PC-9 (cell line): ENCODE data around the gene HES7. TPM values are rescaled to one million over a fixed set of nuclear protein-coding genes. Genes with fewer than 3 reads are reported as not detected.
A peak's percentile ranks its signal among the peaks of the same experiment; 100 is the strongest.

Experiments used
- BruUV-seq: library from RNA; stranded (reverse); fragments of 400-500 nt; replicated peaks from 2 replicates; lab custom pipeline; 2021; lab: Mats Ljungman, UMichigan
- CTCF ChIA-PET: fragments of 300-600 bp; sonication (Branson Sonifier 250); formaldehyde crosslinking; loops from one replicate; lab custom pipeline; 2022; ENCODE audit warnings: antibody characterized with exemption; lab: Charles Lee
- POLR2A ChIA-PET: fragments of 300-600 bp; sonication (Branson Sonifier 250); formaldehyde crosslinking; loops from one replicate; lab custom pipeline; 2022; ENCODE audit warnings: antibody characterized with exemption; ENCODE audit not compliant: unreplicated experiment; lab: Charles Lee
- DNase-seq, 2 experiments: peaks; one replicate each; pipeline versions ENCODE4 v3.0.0 to v3.0.0-alpha.2; 2015 to 2022; ENCODE audit warnings: mixed read lengths in 1 of 2
- H2AFZ ChIP-seq: fragments of 200-600 bp; sonication (generic); 2 replicates; pipeline ENCODE4 v1.8.1; 2017; ENCODE audit warnings: antibody characterized with exemption
- H3F3A ChIP-seq: fragments of 200-600 bp; sonication (generic); 2 replicates; pipeline ENCODE4 v1.8.1; 2017; ENCODE audit warnings: antibody characterized with exemption, mild to moderate bottlenecking, low read depth; ENCODE audit not compliant: insufficient read depth
- H3K27ac ChIP-seq: fragments of 200-600 bp; sonication (generic); 2 replicates; pipeline ENCODE4 v1.6.1; 2016; ENCODE audit warnings: mixed run types
- H3K27me3 ChIP-seq: fragments of 200-600 bp; sonication (generic); 2 replicates; pipeline ENCODE4 v1.6.1; 2016; ENCODE audit warnings: low read depth, mixed run types; ENCODE audit not compliant: insufficient read depth
- H3K36me3 ChIP-seq: fragments of 200-600 bp; sonication (generic); 2 replicates; pipeline ENCODE4 v1.6.1; 2016; ENCODE audit warnings: low read depth, mixed run types
- H3K4me1 ChIP-seq: fragments of 200-600 bp; sonication (generic); replicated peaks from 2 replicates; pipeline ENCODE4 v1.6.1; 2016; ENCODE audit warnings: mixed run types; ENCODE audit not compliant: insufficient read depth
- H3K4me2 ChIP-seq: fragments of 200-600 bp; sonication (generic); 2 replicates; pipeline ENCODE4 v1.6.1; 2017; ENCODE audit warnings: mixed run types
- H3K4me3 ChIP-seq: fragments of 200-600 bp; sonication (generic); 2 replicates; pipeline ENCODE4 v1.6.1; 2016; ENCODE audit warnings: mixed run types
- H3K79me2 ChIP-seq: fragments of 200-600 bp; sonication (generic); 2 replicates; pipeline ENCODE4 v1.6.1; 2017; ENCODE audit warnings: low read depth, mixed run types
- H3K9me2 ChIP-seq: fragments of 200-600 bp; sonication (generic); 2 replicates; pipeline ENCODE4 v1.8.1; 2017; ENCODE audit warnings: mild to moderate bottlenecking; ENCODE audit not compliant: insufficient read depth
- H3K9me3 ChIP-seq: fragments of 200-600 bp; sonication (generic); 2 replicates; pipeline ENCODE4 v1.8.1; 2016; ENCODE audit warnings: low read depth; ENCODE audit not compliant: insufficient read depth
- H4K20me1 ChIP-seq: fragments of 200-600 bp; sonication (generic); 2 replicates; pipeline ENCODE4 v1.8.1; 2017; ENCODE audit not compliant: insufficient read depth
- CTCF ChIP-seq: fragments of 200-600 bp; sonication (generic); conservative IDR thresholded peaks from 2 replicates; pipeline ENCODE4 v1.6.1; 2017; ENCODE audit warnings: mixed run types, antibody characterized with exemption, mild to moderate bottlenecking, moderate library complexity
- EZH2 ChIP-seq: fragments of 200-600 bp; sonication (generic); IDR thresholded peaks from 2 replicates; pipeline ENCODE4 v1.8.0; 2017; ENCODE audit warnings: antibody characterized with exemption, low read depth
- intact Hi-C: fragments of 100-400 bp; cut with micrococcal nuclease; formaldehyde crosslinking; loops from one replicate; pipeline ENCODE4 v1.10.0; 2022; ENCODE audit not compliant: unreplicated experiment
- total RNA-seq: library from RNA; stranded (reverse); gene quantifications from 2 replicates; pipeline ENCODE4 v1.2.3, GENCODE V29; 2021

The HES7 gene
- total RNA-seq, 1 experiment from 2014 or later, result 2.6 TPM

- no peaks in the 10 kb centered on the region for H3K4me1 ChIP-seq
- no peak for DNase-seq
- ChIA-PET POLR2A (no interaction called here), CTCF (interaction anchor here (1.0 kb wide), 1 partner anchor 12 kb away, joined by 3 read pairs; no protein-coding TSS in a partner anchor)
- H3K27ac ChIP-seq, result no peak overlapping the region
- no peaks in the 10 kb centered on the region for H3K79me2 ChIP-seq
- intact Hi-C loops, result loop anchor here (2.0 kb wide), 2 partner anchors 29 to 37 kb away; partner anchors contain the start of gene ALOXE3
- no peaks in the 10 kb centered on the region for H3K27me3 ChIP-seq
- BruUV-seq, result no TSS peak
- H3F3A ChIP-seq, result no peaks in the 10 kb centered on the region
- no peaks in the 10 kb centered on the region for H3K36me3 ChIP-seq
- no peaks in the 10 kb centered on the region for H3K9me3 ChIP-seq
- H2AFZ ChIP-seq, result no peak overlapping the region
- H3K9me2 ChIP-seq, result no peaks in the 10 kb centered on the region
- H3K4me3 ChIP-seq, result no peak overlapping the region
- H4K20me1 ChIP-seq, result no peaks in the 10 kb centered on the region
- no peak overlapping the region for H3K4me2 ChIP-seq
- TF ChIP-seq EZH2, result no peak
These were observed 42.0 kb downstream of the HES7 start for GRCh38 chr17:8081876-8082275.

GRCh38 chr17:8080799-8081219 lies 43.1 kb downstream of the HES7 start:
- Histone ChIP-seq H3F3A (no peaks in the 10 kb centered on the region), H3K4me2 (peak overlapping the region; percentile 79), H3K79me2 (no peaks in the 10 kb centered on the region), H3K27ac (no peak overlapping the region), H3K9me2 (no peaks in the 10 kb centered on the region), H3K9me3 (no peaks in the 10 kb centered on the region), H2AFZ (peak overlapping the region; percentile 81; the same call in 1 of the 2 replicates), H3K4me1 (no peaks in the 10 kb centered on the region), H3K27me3 (no peaks in the 10 kb centered on the region), H3K4me3 (peak overlapping the region; percentile 54), H4K20me1 (no peaks in the 10 kb centered on the region), H3K36me3 (no peaks in the 10 kb centered on the region)
- BruUV-seq, result no TSS peak
- DNase-seq, result no peak
- ChIA-PET POLR2A (no interaction called here), CTCF (interaction anchor here (0.6 to 1.0 kb wide), 2 partner anchors 13 to 665 kb away, joined by 3 read pairs; no protein-coding TSS in a partner anchor)
- intact Hi-C loops, result loop anchor here (1.0 to 2.0 kb wide), 3 partner anchors 30 to 219 kb away; partner anchors contain the start of gene ALOXE3
- TF ChIP-seq CTCF (no peak), EZH2 (no peak)

GRCh38 chr17:8080208-8080798 lies 43.6 kb downstream of the HES7 start:
- intact Hi-C loops, result loop anchor here (1.0 to 2.0 kb wide), 3 partner anchors 30 to 220 kb away; partner anchors contain the start of gene ALOXE3
- no peak for DNase-seq
- H3K4me3 ChIP-seq, result peak overlapping the region; percentile 54
- peak overlapping the region; percentile 79 for H3K4me2 ChIP-seq
- no peaks in the 10 kb centered on the region for H3K4me1 ChIP-seq
- peak overlapping the region; percentile 81 for H2AFZ ChIP-seq
- H3K27ac ChIP-seq, result no peak overlapping the region
- BruUV-seq, result no TSS peak
- ChIA-PET CTCF (no interaction called here), POLR2A (no interaction called here)
- H3K27me3 ChIP-seq, result no peaks in the 10 kb centered on the region
- TF ChIP-seq CTCF (peak; percentile 43; the same call in 1 of the 2 replicates), EZH2 (no peak)
- H3K9me3 ChIP-seq, result no peaks in the 10 kb centered on the region
- no peaks in the 10 kb centered on the region for H3K79me2 ChIP-seq
- no peaks in the 10 kb centered on the region for H4K20me1 ChIP-seq
- no peaks in the 10 kb centered on the region for H3K9me2 ChIP-seq
- H3K36me3 ChIP-seq, result no peaks in the 10 kb centered on the region
- H3F3A ChIP-seq, result no peaks in the 10 kb centered on the region
